Measurements from ENCODE around the gene APOBEC3A.

DNA sequence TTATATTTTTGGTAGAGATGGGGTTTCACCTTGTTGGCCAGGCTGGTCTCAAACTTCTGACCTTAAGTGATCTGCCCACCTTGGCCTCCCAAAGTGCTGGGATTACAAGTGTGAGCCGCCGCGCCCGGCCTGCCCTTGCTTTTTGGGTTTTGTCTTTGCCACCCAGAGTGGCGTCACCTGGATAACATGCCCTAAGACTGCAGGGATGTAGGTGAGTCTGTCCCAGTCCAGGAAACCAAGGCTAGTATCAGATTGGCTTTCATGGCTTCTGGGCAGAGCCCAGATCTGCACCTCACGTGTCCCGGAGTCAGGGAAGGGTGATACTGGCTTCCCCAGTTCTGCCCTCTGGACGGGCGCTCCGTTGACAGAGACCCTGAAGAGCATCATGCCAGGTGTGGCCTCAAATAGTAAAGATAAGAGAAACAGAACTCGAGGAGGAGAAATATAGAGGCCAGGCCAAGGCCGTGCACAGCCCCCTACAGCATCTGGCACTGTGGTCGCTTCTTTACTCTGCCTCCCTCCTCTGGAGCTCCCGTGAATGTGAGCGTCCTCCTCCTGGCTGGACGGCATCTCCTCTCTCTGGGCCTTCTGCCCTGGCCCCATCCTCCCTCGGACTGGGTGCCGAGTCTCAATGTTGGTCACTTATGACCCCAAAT lies 16.9 kb downstream of the APOBEC3A start:
- TF ChIP-seq, protein P1, sequence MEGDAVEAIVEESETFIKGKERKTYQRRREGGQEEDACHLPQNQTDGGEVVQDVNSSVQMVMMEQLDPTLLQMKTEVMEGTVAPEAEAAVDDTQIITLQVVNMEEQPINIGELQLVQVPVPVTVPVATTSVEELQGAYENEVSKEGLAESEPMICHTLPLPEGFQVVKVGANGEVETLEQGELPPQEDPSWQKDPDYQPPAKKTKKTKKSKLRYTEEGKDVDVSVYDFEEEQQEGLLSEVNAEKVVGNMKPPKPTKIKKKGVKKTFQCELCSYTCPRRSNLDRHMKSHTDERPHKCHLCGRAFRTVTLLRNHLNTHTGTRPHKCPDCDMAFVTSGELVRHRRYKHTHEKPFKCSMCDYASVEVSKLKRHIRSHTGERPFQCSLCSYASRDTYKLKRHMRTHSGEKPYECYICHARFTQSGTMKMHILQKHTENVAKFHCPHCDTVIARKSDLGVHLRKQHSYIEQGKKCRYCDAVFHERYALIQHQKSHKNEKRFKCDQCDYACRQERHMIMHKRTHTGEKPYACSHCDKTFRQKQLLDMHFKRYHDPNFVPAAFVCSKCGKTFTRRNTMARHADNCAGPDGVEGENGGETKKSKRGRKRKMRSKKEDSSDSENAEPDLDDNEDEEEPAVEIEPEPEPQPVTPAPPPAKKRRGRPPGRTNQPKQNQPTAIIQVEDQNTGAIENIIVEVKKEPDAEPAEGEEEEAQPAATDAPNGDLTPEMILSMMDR (IDR thresholded peaks at IDR 0.05; ENCODE audit: insufficient read depth, low read length, poor library complexity, severe bottlenecking): no peak
- TF ChIP-seq EZH2phosphoT487 (conservative IDR thresholded peaks at IDR 0.05; ENCODE audit: low read length): no peak
